HG03103 (cell line): Measurements from ENCODE around the gene ST6GALNAC6.
"Not testable (repeated sequence)": the region's sequence is repeated elsewhere in the genome, so short reads cannot be mapped to it uniquely, and the experiment has no call there.

ENCODE experiments used
- ATAC-seq: cut with Tn5 transposase; IDR thresholded peaks from one replicate; pipeline ENCODE4 v1.9.1; 2021; ENCODE audit warnings: low read depth; ENCODE audit not compliant: unreplicated experiment

ST6GALNAC6 gene

GRCh38 chr9:127897193-127897692 is 2.2 kb downstream of the ST6GALNAC6 start:
- no peak for ATAC-seq

GRCh38 chr9:127896395-127897192 is 2.8 kb downstream of the ST6GALNAC6 start:
- no peak for ATAC-seq

GRCh38 chr9:127895811-127896210 is 3.6 kb downstream of the ST6GALNAC6 start:
- ATAC-seq: no peak

- ATAC-seq: no peak
Observed at GRCh38 chr9:127893392-127893791, 6.0 kb downstream of the ST6GALNAC6 start.

GRCh38 chr9:127892831-127893230 is 6.6 kb downstream of the ST6GALNAC6 start:
- ATAC-seq: no peak

GRCh38 chr9:127890053-127890452 is 9.3 kb downstream of the ST6GALNAC6 start:
- no peak for ATAC-seq

GRCh38 chr9:127887792-127888191 is 11.6 kb downstream of the ST6GALNAC6 start:
- no peak for ATAC-seq

GRCh38 chr9:127886401-127886972 is 12.9 kb downstream of the ST6GALNAC6 start:
- ATAC-seq: no peak

GRCh38 chr9:127885508-127886281 is 13.7 kb downstream of the ST6GALNAC6 start:
- ATAC-seq: no peak

- no peak for ATAC-seq
Observed at GRCh38 chr9:127884976-127885490, 14.4 kb downstream of the ST6GALNAC6 start.

- ATAC-seq: no peak
Observed at GRCh38 chr9:127884427-127884911, 14.9 kb downstream of the ST6GALNAC6 start.

GRCh38 chr9:127883959-127884358 is 15.4 kb downstream of the ST6GALNAC6 start:
- ATAC-seq: no peak

- not testable (repeated sequence) for ATAC-seq
Observed at GRCh38 chr9:127881715-127882114, 17.7 kb downstream of the ST6GALNAC6 start.

- ATAC-seq: no peak
Observed at GRCh38 chr9:127880143-127880542, 19.3 kb downstream of the ST6GALNAC6 start.

- no peak for ATAC-seq
Observed at GRCh38 chr9:127878652-127879390, 20.6 kb downstream of the ST6GALNAC6 start.

- no peak for ATAC-seq
Observed at GRCh38 chr9:127878001-127878651, 21.3 kb downstream of the ST6GALNAC6 start.

- ATAC-seq: no peak
Observed at GRCh38 chr9:127877566-127877998, 21.8 kb downstream of the ST6GALNAC6 start, which contains the start of gene AK1. AK1 (minus strand) TSS chr9:127877675; CDS start chr9:127874617, 3,058 bp downstream.

GRCh38 chr9:127876764-127877562 is 22.4 kb downstream of the ST6GALNAC6 start:
- no peak for ATAC-seq
